HG02571 (cell line): ENCODE data around the gene VAV3.

Experiments used
- ATAC-seq: cut with Tn5 transposase; IDR thresholded peaks from one replicate; pipeline ENCODE4 v1.9.1; 2021; ENCODE audit warnings: mild to moderate bottlenecking, moderate library complexity; ENCODE audit not compliant: unreplicated experiment

VAV3 gene

DNA sequence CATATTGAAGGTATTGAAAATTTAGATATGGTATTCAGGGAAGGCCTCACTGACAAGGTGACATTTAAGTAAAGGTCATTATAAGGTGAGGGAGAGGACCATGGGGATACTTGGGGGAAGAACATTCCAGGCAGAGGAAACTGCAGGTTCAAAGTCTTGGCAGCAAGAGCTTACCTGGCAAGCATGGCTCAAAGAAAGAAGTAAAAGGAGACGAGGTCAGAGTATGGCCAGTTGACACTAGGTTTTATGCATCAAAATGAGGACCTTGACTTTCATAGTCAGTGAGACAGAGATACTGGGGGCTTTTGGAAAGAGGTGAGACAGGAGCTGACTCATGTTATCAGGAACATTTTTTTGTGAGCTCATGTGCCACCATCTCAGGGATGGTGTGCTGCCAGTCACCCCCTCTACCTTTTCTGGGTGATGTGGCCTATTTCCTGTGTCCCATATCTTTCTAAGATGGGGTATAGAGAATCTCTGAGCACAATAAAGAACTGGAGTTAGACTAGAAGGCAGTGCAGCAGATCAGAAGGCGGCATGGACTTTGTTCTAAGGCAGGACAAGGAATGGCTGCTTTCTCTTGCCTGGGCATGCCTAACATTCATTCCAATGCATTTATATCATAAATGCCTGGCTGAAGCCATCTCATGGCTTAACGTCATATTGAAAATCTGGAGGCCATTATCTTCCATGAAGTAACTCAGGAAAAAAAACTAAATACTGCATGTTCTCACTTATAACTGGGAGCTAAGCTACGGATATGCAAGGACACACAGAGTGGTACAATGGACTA lies 417.4 kb downstream of the VAV3 start:
- no peak for ATAC-seq

- ATAC-seq = no peak
These were observed 418.4 kb downstream of the VAV3 start for GRCh38 chr1:107546576-107546975.

DNA sequence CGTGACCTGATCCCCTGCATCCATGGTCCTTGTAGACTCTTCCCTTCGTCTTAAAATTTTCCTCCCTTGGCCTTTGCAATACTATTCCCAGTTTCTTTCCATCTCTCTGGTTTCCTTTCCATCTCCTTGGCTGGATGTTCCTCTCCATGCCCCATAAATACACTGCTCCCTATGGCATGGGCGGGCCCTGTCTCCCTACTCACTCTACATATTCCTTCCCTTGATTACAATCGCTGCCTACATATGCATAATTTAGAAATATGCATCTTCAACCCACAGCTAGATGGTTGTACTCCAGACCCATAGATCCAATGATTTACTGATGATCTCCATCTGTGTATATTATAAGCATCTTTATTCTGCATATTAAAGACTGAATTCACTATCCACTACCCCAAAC lies 419.1 kb downstream of the VAV3 start:
- ATAC-seq = no peak

GRCh38 chr1:107545056-107545577 lies 419.9 kb downstream of the VAV3 start:
- no peak for ATAC-seq

- ATAC-seq = no peak
These were observed 420.7 kb downstream of the VAV3 start for GRCh38 chr1:107544285-107544684.

- no peak for ATAC-seq
These were observed 423.6 kb downstream of the VAV3 start for GRCh38 chr1:107541412-107541811.

- no peak for ATAC-seq
These were observed 426.5 kb downstream of the VAV3 start for GRCh38 chr1:107538502-107538901.

GRCh38 chr1:107536266-107536665 lies 428.7 kb downstream of the VAV3 start:
- ATAC-seq = no peak

GRCh38 chr1:107535091-107535490 lies 429.9 kb downstream of the VAV3 start:
- no peak for ATAC-seq

GRCh38 chr1:107534632-107535031 lies 430.3 kb downstream of the VAV3 start:
- no peak for ATAC-seq

- ATAC-seq = no peak
These were observed 431.5 kb downstream of the VAV3 start for GRCh38 chr1:107533436-107533835.

GRCh38 chr1:107532318-107532717 lies 432.7 kb downstream of the VAV3 start:
- no peak for ATAC-seq

- no peak for ATAC-seq
These were observed 433.7 kb downstream of the VAV3 start for GRCh38 chr1:107531065-107531908.

DNA sequence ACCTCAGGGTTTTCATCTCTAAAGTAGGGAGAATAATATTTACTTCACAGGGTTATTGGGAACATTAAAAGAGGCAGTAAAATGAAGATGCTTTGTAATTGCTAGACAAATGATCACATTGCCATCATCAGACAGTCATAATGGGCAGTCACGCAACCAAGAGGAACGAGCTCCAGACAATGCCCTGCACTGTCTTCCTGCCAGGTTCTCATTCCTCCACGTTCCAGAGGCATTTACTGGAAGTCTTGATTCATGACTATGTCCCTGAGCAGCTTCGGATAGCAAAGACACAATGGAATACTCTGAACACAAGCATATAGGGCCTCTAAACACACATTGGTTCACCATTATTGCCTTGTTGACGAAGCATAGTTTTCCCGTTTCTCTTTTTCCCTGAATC lies 434.4 kb downstream of the VAV3 start:
- ATAC-seq = no peak

GRCh38 chr1:107529511-107530149 lies 435.4 kb downstream of the VAV3 start:
- ATAC-seq = peak; percentile 95

GRCh38 chr1:107526524-107527198 lies 438.3 kb downstream of the VAV3 start:
- no peak for ATAC-seq

- ATAC-seq = no peak
These were observed 439.0 kb downstream of the VAV3 start for GRCh38 chr1:107525961-107526360.

- no peak for ATAC-seq
These were observed 439.8 kb downstream of the VAV3 start for GRCh38 chr1:107525145-107525544.

DNA sequence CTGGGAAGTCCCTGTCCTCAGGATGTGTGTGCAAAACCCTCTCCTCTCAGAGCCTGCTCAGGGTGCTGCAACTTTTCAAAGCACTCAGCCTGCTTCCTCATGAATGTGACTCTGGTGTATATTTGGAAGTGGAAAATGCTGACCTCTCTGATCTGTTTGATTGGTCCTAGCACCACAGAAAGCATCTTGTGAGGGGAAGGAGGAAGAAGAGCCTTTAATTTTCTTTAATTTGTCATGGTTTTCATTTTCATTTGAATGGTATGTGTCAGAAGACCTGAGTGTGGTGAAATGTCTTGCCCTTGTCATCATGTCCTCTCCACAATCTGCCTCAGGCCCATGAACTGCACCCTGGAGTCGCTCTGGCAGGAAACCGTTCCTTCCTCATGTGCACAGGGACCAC lies 440.7 kb downstream of the VAV3 start:
- no peak for ATAC-seq

DNA sequence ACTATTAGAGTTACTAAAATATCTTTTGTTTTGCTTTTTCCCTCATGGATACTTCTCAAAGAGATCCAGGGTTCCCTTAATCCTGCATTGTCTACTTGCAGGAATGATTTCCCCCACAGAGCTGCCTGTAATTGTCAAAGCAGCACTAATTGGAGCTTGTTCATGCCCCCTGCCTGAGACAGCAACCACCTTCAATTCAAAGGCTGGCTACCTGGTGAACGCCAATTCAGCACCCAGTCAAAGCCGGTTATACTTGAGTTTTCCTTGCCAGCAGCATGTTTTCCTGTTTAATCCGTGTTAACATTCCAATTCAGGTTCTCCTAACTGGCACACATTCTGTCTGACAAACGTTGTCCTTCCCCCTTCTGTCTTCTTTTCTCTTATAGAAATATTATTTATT lies 441.2 kb downstream of the VAV3 start:
- ATAC-seq = no peak

DNA sequence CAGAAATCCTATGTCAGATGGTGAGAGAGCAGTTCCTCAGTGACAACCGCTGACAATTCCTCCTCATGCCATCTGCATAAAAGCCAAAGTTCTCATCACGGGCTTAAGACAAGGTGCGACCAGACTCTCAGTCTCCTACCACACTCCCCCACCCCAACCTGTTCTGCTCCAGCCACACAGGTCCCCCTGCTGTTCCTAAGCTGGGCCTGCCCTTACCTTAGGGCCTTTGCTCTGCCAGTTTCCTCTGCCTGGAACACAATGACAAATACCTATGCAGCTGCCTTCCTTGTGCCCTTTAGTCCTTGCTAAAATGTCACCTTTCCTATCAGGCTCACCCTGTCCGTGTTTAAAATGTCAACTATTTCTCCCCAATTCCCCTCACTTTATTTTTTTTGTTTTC lies 441.9 kb downstream of the VAV3 start:
- no peak for ATAC-seq
